Neuron (in vitro differentiated cells): Measurements from ENCODE around the gene NDUFA13.

Source experiments
- H2AFZ ChIP-seq: one replicate; pipeline ENCODE4 v1.6.1; 2013; ENCODE audit warnings: low read depth, mild to moderate bottlenecking, inconsistent platforms, low read length, moderate library complexity
- H3K27me3 ChIP-seq: one replicate; pipeline ENCODE4 v1.6.1; 2013; ENCODE audit warnings: low read length; ENCODE audit not compliant: insufficient read depth
- H3K36me3 ChIP-seq: one replicate; pipeline ENCODE4 v1.6.1; 2013; ENCODE audit warnings: low read length; ENCODE audit not compliant: insufficient read depth
- H3K4me1 ChIP-seq: one replicate; pipeline ENCODE4 v1.6.1; 2013; ENCODE audit warnings: low read length; ENCODE audit not compliant: insufficient read depth
- H3K4me3 ChIP-seq: 2 replicates; pipeline ENCODE4 v1.5.1; 2013; ENCODE audit warnings: mild to moderate bottlenecking, low read length, moderate library complexity
- H3K9me3 ChIP-seq: one replicate; pipeline ENCODE4 v1.6.1; 2013; ENCODE audit warnings: low read length

NDUFA13 gene

DNA sequence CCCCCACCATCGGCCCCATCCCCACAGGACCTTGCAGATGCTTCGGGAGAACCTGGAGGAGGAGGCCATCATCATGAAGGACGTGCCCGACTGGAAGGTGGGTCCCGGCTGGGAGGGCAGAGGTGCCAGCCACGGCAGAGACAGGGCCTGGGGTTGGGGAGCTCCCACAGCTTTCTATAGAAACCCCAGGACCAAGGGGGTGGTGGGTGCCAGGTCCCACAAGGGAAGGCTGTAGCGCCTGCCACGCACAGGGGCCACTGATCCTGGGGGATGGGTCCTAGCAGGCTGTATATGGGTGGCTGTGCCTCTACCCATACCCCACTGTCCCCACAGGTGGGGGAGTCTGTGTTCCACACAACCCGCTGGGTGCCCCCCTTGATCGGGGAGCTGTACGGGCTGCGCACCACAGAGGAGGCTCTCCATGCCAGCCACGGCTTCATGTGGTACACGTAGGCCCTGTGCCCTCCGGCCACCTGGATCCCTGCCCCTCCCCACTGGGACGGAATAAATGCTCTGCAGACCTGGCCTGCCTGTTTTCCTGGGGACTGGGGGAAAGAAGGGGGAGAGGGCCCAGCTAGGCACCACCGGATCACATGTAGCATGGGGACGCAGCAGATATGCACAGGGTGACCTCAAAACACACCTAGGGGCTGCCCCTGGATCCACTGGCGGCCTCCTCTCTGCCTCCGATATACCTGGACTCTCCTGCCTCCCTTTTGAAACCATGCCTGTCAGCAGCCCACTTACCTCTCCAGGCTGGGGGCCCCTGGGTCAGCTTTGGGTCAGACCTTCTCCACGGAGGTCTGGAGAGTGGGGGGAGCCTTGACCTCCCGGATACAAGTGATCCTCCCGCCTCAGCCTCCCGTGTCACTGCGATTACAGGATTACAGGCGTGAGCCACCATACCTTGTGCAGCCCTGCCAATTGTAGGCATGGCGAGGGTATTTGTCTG is 11.9 kb downstream of the NDUFA13 start:
- H3K4me1 ChIP-seq = peaks cover 16% of the 10 kb centered on the region
- H3K36me3 ChIP-seq = peaks cover 55% of the 10 kb centered on the region
- H3K9me3 ChIP-seq = no peaks in the 10 kb centered on the region
- H3K27me3 ChIP-seq = no peaks in the 10 kb centered on the region
- H3K4me3 ChIP-seq = no peak overlapping the region
- no peak overlapping the region for H2AFZ ChIP-seq

DNA sequence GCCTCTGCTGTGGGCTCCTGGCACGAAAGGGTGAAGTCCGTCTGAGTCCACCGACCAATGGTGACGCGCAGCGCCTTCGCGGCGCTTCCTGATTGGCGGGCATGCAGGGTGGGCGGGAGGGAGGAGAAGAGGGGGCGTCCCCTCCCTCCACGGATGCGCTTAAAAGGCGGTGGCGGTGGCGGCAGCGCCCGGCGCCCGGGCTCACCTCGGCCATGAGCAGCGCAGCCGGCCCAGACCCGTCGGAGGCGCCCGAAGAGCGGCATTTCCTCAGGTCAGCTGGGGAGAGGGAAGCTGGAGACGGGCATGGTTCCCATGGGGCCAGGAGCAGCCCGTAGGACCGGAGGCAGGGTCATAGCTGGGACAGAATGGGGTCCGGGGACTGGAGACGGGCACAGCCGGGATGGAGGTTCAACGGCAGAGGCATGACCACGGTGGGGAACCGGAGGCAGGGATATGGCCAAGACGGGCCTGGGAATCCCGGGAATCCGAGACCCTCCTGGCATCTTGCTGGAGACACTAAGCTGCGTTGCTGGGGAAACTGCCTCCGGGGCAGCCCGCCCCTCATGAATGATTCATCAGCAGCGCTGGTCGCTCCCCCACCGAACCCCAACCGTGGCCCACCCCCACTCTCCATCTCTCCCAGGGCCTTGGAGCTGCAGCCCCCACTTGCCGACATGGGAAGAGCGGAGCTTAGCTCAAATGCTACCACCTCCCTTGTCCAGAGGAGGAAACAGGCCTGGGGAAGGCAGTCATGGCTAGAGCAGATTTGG is 12.9 kb downstream of the NDUFA13 start, which contains the start of gene YJEFN3:
YJEFN3 (plus strand) TSS at position 191 of the 770 bp plus-strand sequence; CDS start at position 213, 22 bp downstream.
- no peaks in the 10 kb centered on the region for H3K27me3 ChIP-seq
- H3K9me3 ChIP-seq = no peaks in the 10 kb centered on the region
- H2AFZ ChIP-seq = no peak within 1 kb of the TSS
- no peak within 1 kb of the TSS for H3K4me3 ChIP-seq
- peaks cover 48% of the 10 kb centered on the region for H3K36me3 ChIP-seq
- peaks cover 16% of the 10 kb centered on the region for H3K4me1 ChIP-seq

DNA sequence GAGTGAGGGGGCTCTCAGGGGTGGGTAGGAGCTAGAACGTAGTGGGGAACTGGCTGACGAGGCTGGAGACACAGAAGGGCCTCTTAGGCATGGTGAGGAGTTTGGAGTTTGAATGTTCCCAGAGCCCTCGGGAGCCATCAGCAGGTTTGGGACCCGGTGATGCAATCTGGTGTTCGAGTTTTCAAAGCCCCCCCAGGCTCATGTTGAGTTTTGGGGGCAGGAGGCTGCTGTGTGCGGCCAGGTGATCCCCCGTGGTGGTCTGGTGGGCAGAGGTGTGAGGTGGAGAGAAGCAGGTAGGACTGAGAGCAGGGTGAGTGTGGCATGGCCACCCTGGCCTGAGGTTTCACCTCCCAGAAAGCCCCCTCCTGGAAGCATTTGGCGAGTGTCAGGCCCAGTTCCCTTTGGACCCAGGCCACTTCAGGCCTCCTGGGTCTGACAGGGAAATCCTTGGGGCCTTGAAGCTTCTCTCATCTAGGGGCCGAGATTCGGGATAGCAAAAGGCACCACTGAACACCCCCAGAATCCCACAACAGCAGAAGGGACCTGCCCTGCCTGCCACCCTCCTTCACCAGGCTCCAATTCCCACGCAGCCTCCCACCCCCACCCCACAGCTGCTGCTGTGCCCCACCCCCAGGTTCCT is 13.9 kb downstream of the NDUFA13 start:
- Histone ChIP-seq H3K4me1 (peaks cover 16% of the 10 kb centered on the region), H3K4me3 (no peak overlapping the region), H3K27me3 (no peaks in the 10 kb centered on the region), H2AFZ (no peak overlapping the region), H3K9me3 (no peaks in the 10 kb centered on the region), H3K36me3 (peaks cover 43% of the 10 kb centered on the region)

DNA sequence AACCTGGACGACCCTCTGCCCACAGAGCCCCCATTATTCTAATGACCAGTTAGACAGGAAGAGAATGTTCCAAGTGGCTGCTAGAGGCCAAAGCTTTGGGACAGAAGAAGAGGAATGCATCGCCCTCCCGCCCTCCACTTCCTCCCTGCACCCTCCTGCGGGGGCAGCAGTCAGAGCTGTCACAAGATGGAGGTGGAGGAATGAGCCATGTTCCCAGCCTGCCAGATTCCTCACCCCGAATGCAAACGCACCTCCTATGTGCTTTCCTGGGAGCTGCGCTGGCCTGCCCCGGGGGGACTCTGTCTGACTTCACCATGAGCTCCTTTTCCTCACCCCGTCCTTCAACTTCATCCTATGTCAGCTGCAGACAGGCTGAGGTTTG is 14.4 kb downstream of the NDUFA13 start:
- H3K9me3 ChIP-seq = no peaks in the 10 kb centered on the region
- peaks cover 13% of the 10 kb centered on the region for H3K4me1 ChIP-seq
- H3K36me3 ChIP-seq = peaks cover 43% of the 10 kb centered on the region
- no peak overlapping the region for H2AFZ ChIP-seq
- no peak overlapping the region for H3K4me3 ChIP-seq
- no peaks in the 10 kb centered on the region for H3K27me3 ChIP-seq

DNA sequence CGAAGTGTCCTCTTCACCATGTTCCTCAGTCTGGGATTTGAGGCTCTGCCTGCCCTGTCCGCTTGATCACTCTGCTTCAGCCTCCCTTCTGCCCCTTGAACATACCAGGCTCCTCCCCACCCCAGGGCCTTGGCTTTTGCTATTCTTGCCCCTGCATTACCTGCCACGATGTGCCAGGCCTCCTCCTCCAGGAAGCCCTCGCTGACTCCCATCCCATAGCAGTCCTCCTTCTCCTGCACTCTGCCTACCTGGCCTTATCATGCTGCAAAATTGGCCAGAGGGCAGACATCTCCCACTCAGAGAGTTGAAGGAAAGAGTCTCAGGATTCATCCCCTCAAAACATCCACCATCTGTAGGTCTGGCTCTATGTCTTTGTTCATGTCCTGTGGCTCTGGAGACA is 14.9 kb downstream of the NDUFA13 start:
- peaks cover 39% of the 10 kb centered on the region for H3K36me3 ChIP-seq
- no peaks in the 10 kb centered on the region for H3K9me3 ChIP-seq
- H3K27me3 ChIP-seq = no peaks in the 10 kb centered on the region
- no peak overlapping the region for H3K4me3 ChIP-seq
- no peak overlapping the region for H2AFZ ChIP-seq
- peaks cover 10% of the 10 kb centered on the region for H3K4me1 ChIP-seq

DNA sequence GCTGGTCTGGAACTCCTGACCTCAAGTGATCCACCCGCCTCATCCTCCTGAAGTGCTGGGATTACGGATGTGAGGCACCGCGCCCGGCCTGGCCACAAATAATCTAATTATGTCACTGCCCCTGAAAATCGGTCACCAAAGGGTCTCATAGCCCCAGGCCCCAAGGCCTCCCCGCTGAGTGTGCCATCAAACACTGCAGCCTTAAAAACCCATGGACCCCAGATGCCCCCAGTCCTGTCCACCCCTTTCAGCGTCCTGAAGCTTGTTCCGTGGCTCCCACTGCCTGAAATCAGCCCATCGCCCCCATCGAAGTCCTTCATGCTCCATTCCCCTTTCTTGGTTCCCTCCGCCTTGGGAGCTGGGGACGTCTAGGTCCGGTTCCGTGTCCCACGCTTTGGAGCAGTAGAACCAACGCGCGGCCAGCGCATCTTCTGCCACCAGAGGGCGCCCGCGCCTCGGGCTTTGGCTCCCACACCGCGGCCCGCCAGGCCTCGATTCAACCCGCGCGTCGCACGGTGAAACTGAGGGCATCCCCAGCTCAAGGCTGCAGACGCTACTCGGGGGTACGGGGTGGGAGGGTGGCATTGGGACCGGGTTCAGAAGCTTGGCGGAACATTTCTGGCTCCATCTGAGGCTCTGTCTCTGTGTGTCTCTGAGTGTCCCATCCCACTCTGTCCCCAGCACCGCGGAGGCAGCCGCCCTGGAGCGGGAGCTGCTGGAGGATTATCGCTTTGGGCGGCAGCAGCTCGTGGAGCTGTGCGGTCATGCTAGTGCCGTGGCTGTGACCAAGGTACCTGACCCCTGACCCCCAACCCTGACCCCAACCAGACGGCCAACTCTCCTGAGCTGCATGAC is 16.2 kb downstream of the NDUFA13 start:
- H3K9me3 ChIP-seq = no peaks in the 10 kb centered on the region
- peaks cover 31% of the 10 kb centered on the region for H3K36me3 ChIP-seq
- H3K4me3 ChIP-seq = no peak overlapping the region
- H3K4me1 ChIP-seq = no peaks in the 10 kb centered on the region
- H2AFZ ChIP-seq = no peak overlapping the region
- no peaks in the 10 kb centered on the region for H3K27me3 ChIP-seq

DNA sequence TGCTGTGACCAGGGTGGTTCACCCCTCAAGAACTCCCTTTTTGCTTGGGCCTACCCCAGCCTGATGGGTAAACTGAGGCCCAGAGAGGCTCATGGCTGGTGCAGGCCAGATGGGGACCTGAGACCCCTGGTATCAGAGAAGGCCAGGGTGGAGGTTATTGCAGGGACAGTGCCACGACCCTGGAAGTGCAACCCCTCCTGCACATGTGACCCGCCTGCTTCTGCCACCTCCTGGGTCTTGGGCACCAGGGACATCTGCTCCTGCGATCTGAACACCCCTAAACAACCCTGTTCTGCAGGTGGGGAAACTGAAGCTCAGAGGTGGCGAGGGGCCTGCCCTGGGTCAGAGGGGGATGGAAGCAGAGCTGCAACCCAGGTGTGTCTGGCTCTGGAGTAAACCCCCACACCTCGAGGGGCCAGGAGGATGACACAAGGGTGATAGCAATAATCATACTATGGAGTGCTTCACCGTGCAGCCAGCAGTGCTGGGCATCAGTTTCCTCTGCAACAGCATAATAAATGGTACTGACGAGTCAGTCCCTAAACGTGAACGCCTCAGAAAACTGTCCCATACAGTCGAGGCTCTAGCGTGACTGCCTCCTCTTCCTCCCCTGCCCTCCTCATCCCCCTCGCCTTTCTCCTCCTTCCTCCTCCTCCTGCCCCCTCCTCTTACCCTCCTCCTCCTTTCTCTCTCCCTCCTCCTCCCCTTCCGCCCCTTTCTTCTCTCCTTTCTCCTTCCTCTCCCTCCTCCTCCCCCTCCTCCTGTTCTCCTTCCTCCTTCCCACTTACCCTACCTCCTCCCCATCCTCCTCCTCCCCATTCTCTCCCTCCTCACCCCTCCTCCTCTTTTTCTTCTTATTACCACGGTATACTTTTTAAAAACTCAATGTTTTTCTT is 17.0 kb downstream of the NDUFA13 start:
- peaks cover 27% of the 10 kb centered on the region for H3K36me3 ChIP-seq
- no peak overlapping the region for H3K4me3 ChIP-seq
- H3K9me3 ChIP-seq = no peaks in the 10 kb centered on the region
- no peaks in the 10 kb centered on the region for H3K4me1 ChIP-seq
- no peak overlapping the region for H2AFZ ChIP-seq
- no peaks in the 10 kb centered on the region for H3K27me3 ChIP-seq

DNA sequence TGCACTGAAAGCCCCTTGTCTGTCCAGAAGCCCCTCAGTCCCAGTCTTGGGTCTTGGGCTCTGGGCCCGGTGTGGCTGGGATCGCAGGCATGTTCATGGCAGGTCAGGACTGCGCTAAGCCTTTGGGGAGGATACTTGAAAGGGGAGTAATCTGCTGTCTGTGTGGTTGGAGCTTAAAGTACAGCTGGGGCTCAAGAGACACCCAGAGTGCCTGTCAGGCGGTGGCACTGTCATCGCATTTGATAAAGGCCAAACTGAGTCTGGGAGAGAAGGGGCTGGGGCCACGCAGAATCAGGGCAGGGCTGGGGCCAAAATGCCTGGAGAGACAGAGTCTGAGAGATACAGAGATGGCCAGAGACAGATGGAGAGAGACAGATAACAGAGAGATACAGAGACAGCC is 17.8 kb downstream of the NDUFA13 start:
- H3K9me3 ChIP-seq = no peaks in the 10 kb centered on the region
- H3K4me1 ChIP-seq = no peaks in the 10 kb centered on the region
- no peak overlapping the region for H3K4me3 ChIP-seq
- H2AFZ ChIP-seq = no peak overlapping the region
- H3K27me3 ChIP-seq = no peaks in the 10 kb centered on the region
- peaks cover 21% of the 10 kb centered on the region for H3K36me3 ChIP-seq

DNA sequence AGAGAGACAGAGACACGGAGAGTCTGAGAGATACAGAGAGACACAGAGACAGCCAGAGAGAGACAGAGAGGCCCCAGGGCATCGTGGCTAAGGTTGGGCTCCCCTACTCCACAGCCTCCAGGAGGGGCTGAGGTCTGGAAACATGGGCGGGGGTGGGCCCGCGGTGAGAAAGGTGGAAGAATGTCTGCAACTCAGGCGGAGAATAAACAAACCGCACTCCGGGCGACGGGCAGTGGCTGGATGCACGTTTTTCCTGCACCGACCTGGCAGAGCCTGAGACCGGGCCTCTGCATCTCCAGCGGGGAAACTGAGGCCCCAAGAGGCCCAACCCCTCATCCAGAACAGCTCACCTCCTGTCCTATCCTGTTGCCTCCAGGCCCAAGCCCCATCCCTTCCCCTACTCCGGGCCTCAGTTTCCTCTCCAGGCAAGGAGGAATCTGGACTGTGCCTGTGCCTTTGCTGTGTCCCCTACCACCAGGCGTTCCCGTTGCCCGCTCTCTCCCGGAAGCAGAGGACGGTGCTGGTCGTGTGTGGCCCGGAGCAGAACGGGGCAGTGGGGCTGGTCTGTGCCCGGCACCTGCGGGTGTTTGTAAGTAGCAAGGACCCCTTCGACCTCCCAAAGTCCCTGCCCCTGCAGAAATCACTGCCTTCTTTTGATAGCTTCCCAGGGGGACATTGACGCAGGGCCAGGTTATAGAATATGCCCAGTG is 18.7 kb downstream of the NDUFA13 start:
- H3K27me3 ChIP-seq = no peaks in the 10 kb centered on the region
- no peak overlapping the region for H2AFZ ChIP-seq
- H3K9me3 ChIP-seq = no peaks in the 10 kb centered on the region
- H3K36me3 ChIP-seq = peaks cover 16% of the 10 kb centered on the region
- H3K4me3 ChIP-seq = no peak overlapping the region
- H3K4me1 ChIP-seq = no peaks in the 10 kb centered on the region

DNA sequence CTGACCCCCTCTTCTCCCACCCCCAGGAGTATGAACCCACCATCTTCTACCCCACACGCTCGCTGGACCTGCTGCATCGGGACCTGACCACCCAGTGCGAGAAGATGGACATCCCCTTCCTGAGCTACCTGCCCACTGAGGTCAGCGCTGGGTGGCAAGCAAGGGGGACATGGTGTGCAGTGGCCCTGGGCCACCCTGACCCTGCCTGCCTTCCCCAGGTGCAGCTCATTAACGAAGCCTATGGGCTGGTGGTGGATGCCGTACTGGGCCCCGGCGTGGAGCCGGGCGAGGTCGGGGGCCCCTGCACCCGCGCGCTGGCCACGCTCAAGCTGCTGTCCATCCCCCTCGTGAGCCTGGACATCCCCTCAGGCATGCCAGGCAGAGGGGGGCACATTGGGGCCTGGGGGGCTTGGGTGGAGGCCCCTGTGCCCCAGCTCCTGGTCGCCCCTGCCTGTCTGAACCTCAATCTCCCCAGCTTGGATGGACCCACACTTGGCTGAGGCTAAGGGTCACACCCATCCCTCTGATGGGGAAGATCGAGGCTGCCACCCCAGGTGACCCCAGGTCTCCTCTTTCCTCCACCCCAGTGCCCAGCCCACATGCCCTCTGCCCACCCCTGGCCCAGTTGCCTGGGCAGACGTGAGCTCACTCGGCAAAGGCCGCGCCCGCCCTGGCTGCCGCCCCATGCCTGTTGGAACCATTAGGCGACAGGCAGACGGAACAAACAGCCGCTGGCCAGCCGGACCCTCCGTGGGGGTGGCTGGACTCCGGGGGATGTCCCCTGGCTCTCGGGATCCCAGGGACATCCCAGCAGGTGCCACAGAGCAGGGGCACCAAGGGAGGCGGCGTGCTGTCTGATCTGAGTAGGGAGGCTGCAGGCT is 19.5 kb downstream of the NDUFA13 start:
- no peaks in the 10 kb centered on the region for H3K4me1 ChIP-seq
- H3K4me3 ChIP-seq = no peak overlapping the region
- H2AFZ ChIP-seq = no peak overlapping the region
- no peaks in the 10 kb centered on the region for H3K27me3 ChIP-seq
- H3K36me3 ChIP-seq = peaks cover 13% of the 10 kb centered on the region
- no peaks in the 10 kb centered on the region for H3K9me3 ChIP-seq
